Neural crest cell (in vitro differentiated cells): Measurements from ENCODE around the gene TTC1. TPM values are rescaled to one million over a fixed set of nuclear protein-coding genes. Genes with fewer than 3 reads are reported as not detected.

Source experiments
- DNase-seq: peaks from one replicate; pipeline ENCODE4 v3.0.0; 2021; ENCODE audit warnings: low read depth, mixed read lengths, low spot score
- H3K27ac Mint-ChIP-seq: one replicate; pipeline ENCODE4 v1.8.0; 2021; ENCODE audit warnings: mild to moderate bottlenecking, mixed read lengths; ENCODE audit not compliant: unreplicated experiment
- H3K27me3 Mint-ChIP-seq: 2 replicates; pipeline ENCODE4 v1.8.0; 2021; ENCODE audit warnings: low read depth, mild to moderate bottlenecking, mixed read lengths
- H3K36me3 Mint-ChIP-seq: 2 replicates; pipeline ENCODE4 v1.8.0; 2021; ENCODE audit warnings: low read depth, mild to moderate bottlenecking, mixed read lengths
- H3K4me1 Mint-ChIP-seq: 2 replicates; pipeline ENCODE4 v1.8.0; 2021; ENCODE audit warnings: mixed read lengths
- H3K4me3 Mint-ChIP-seq: one replicate; pipeline ENCODE4 v1.8.0; 2021; ENCODE audit warnings: mild to moderate bottlenecking, mixed read lengths
- H3K9me3 Mint-ChIP-seq: 2 replicates; pipeline ENCODE4 v1.8.0; 2021; ENCODE audit warnings: mixed read lengths
- total RNA-seq: library from RNA; stranded (reverse); gene quantifications from 2 replicates; pipeline ENCODE4 v1.2.1, GENCODE V29; 2021
- TF ChIP-seq, protein P1 (sequence below): fragments of 200-600 bp; sonication (generic); conservative IDR thresholded peaks from 2 replicates; pipeline ENCODE4 v1.5.0; 2021; ENCODE audit warnings: antibody characterized with exemption, mild to moderate bottlenecking

The TTC1 gene
- total RNA-seq, 1 donor from 2014 or later, result 48.0 TPM

DNA sequence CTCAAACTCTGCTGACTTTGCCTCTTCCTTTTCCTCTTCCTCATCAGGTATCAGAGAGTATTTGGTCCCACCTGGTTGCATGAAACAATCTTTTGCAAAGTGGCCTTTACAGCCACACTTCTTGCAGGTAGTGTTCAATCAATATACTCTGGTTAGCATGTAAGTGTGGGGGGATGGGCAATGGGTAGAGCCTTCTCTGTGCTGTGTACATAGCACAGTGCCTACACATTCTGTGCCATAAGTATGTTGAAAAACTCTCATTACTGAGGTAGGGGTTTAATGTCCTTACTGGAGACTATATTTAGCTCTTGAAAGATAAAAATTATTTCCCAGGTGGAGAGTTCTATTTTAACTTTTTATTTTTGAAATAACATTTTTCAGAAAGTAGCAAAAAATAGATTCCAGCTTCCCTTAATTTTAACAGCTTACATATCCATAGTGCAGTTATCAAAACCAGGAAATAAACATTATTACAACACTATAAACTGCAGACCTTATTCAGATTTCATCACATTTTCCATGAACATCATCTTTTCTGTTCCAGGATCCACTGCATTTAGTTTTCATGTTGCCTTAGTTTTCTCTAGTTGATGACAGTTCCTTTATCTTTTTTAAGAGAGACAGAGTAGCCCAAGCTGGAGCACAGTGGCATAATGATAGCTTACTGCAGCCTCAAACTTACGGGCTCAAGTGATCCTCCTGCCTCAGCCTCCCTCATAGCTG, 15.1 kb downstream of the TTC1 start:
- H3K36me3 Mint-ChIP-seq, result peaks cover 3% of the 10 kb centered on the region
- no peak overlapping the region for H3K4me3 Mint-ChIP-seq
- DNase-seq, result no peak
- no peaks in the 10 kb centered on the region for H3K27me3 Mint-ChIP-seq
- H3K9me3 Mint-ChIP-seq, result no peaks in the 10 kb centered on the region
- H3K4me1 Mint-ChIP-seq, result no peaks in the 10 kb centered on the region
- H3K27ac Mint-ChIP-seq, result no peak overlapping the region
- TF ChIP-seq, protein P1, sequence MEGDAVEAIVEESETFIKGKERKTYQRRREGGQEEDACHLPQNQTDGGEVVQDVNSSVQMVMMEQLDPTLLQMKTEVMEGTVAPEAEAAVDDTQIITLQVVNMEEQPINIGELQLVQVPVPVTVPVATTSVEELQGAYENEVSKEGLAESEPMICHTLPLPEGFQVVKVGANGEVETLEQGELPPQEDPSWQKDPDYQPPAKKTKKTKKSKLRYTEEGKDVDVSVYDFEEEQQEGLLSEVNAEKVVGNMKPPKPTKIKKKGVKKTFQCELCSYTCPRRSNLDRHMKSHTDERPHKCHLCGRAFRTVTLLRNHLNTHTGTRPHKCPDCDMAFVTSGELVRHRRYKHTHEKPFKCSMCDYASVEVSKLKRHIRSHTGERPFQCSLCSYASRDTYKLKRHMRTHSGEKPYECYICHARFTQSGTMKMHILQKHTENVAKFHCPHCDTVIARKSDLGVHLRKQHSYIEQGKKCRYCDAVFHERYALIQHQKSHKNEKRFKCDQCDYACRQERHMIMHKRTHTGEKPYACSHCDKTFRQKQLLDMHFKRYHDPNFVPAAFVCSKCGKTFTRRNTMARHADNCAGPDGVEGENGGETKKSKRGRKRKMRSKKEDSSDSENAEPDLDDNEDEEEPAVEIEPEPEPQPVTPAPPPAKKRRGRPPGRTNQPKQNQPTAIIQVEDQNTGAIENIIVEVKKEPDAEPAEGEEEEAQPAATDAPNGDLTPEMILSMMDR, result no peak

DNA sequence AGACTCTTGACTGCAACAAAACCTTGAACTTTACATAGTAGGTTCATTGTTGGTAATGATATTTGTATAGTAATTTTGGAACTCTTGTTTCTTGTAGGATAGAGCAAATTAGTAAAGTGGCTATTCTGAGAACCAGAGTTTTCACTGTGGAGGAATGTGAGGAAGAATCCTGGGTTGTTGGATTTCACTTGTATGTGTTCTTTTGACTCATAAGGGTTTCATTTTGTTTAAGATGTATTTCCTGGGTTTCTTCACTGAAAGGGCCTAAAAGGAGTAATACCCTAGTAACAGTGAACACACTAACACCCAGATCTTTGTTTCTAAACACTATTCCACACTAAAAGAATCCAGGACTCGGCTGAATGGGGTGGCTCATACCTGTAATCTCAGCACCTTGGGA, 20.1 kb downstream of the TTC1 start:
- no peak overlapping the region for H3K4me3 Mint-ChIP-seq
- H3K4me1 Mint-ChIP-seq, result peaks cover 3% of the 10 kb centered on the region
- no peaks in the 10 kb centered on the region for H3K9me3 Mint-ChIP-seq
- no peak overlapping the region for H3K27ac Mint-ChIP-seq
- TF ChIP-seq, protein P1, result no peak
- no peaks in the 10 kb centered on the region for H3K27me3 Mint-ChIP-seq
- no peak for DNase-seq
- peaks cover 4% of the 10 kb centered on the region for H3K36me3 Mint-ChIP-seq

DNA sequence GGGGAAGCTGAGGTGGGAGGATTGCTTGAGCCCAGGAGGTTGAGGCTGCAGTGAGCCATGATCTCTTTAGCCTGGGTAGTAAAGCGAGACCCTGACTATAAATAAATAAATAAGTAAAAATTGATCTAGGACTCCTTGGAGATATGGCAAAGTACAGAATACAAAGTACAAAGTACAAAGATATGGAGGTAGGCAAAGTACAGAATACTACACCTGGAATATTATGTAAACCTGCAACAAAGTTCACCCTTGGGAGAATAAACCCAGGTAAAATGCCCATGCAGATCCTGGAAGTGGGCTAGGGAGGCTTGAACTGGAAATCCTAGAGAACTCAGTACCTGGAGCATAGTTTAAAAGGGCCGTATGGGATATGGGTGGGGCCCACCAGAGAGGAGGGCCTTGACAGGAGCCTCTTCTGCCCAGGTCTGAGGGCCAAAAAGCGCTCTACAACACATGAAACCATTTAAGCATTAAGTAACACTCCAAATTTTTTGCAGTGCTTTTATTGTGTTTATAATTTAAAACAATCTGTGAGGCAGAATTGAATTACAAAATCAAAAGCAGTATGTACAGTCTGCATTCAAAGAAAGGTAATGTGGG, 20.7 kb downstream of the TTC1 start:
- no peaks in the 10 kb centered on the region for H3K27me3 Mint-ChIP-seq
- TF ChIP-seq, protein P1, result no peak
- no peak for DNase-seq
- H3K4me1 Mint-ChIP-seq, result peaks cover 3% of the 10 kb centered on the region
- H3K4me3 Mint-ChIP-seq, result no peak overlapping the region
- H3K27ac Mint-ChIP-seq, result peak overlapping the region; percentile 36
- H3K36me3 Mint-ChIP-seq, result peaks cover 4% of the 10 kb centered on the region
- H3K9me3 Mint-ChIP-seq, result no peaks in the 10 kb centered on the region

DNA sequence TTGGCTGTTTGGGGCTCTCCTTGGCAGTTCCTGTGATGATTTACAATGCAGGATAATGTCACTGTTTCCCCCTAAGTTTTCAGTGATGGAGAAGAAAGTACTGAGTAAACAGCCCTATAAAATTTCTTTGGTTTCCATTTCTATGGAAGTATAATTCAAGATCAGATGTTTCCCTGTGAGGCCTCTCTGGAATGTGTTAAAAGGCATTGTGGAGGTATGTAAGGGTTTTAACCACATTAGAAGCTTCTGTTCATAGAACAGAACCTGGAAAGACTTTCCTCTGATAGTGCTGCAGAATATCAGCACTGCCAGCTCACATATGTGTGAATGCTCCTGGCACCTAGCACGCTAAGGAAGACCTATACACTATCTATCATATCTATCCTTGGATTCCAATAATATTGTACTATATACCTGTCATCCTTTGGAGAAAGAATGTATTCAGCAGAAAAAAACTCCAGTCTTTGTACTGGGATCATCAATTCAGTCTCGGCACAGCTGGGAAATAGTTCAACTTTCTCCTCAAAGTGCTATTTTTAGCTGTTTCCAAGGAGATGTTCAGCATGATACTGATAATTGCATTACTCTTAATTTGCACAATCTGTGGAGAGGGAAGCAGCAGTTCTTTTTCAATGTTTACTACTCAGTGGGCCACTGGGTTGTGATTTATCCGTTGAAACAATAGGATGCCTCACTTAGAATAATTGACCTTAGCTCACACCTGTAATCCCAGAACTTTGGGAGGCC, 21.9 kb downstream of the TTC1 start:
- DNase-seq, result no peak
- H3K4me3 Mint-ChIP-seq, result no peak overlapping the region
- TF ChIP-seq, protein P1, result no peak
- no peaks in the 10 kb centered on the region for H3K9me3 Mint-ChIP-seq
- no peaks in the 10 kb centered on the region for H3K27me3 Mint-ChIP-seq
- H3K36me3 Mint-ChIP-seq, result peaks cover 4% of the 10 kb centered on the region
- H3K4me1 Mint-ChIP-seq, result peaks cover 3% of the 10 kb centered on the region
- no peak overlapping the region for H3K27ac Mint-ChIP-seq

DNA sequence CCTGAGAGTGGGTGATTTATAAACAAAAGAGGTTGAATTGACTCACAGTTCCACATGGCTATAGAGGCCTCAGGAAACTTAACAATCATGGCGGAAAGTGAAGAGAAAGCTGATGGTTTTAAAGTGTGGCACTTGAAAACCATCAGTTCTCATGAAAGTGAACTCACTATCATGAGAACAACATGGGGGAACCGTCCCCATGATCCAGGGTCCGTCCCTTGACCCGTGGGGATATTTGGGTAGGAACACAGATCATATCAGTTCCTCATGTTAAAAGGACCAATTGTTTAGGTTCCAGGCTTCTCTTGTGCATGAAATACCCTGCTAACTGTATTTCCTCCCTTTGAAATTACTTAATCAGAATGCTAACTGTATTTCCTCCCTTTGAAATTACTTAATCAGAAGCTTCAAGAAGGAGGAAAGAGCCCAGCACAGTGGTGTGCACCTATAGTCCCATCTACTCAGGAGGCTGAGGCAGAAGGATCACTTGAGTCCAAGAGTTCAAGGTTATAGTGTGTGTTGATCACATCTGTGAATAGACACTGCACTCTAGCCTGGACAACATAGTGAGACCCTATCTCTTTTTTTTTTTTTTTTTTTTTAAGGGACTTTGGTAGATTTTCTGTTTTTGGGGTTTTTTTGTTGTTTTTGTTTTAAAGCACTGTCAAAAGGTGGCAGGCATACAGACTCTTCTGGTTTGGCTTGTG, 24.8 kb downstream of the TTC1 start:
- peaks cover 3% of the 10 kb centered on the region for H3K4me1 Mint-ChIP-seq
- no peak overlapping the region for H3K4me3 Mint-ChIP-seq
- no peaks in the 10 kb centered on the region for H3K9me3 Mint-ChIP-seq
- H3K27me3 Mint-ChIP-seq, result no peaks in the 10 kb centered on the region
- no peak for DNase-seq
- peaks cover 6% of the 10 kb centered on the region for H3K36me3 Mint-ChIP-seq
- TF ChIP-seq, protein P1, result no peak
- H3K27ac Mint-ChIP-seq, result no peak overlapping the region
